ENCODE measurements around the gene CNIH4.
"Not testable (repeated sequence)": the region's sequence is repeated elsewhere in the genome, so short reads cannot be mapped to it uniquely, and the experiment has no call there.

The CNIH4 gene

GRCh38 chr1:224404916-224405603 is 48.4 kb downstream of the CNIH4 start:
- no peak for DNase-seq

GRCh38 chr1:224405604-224405970 is 48.9 kb downstream of the CNIH4 start:
- no peak for DNase-seq

DNA sequence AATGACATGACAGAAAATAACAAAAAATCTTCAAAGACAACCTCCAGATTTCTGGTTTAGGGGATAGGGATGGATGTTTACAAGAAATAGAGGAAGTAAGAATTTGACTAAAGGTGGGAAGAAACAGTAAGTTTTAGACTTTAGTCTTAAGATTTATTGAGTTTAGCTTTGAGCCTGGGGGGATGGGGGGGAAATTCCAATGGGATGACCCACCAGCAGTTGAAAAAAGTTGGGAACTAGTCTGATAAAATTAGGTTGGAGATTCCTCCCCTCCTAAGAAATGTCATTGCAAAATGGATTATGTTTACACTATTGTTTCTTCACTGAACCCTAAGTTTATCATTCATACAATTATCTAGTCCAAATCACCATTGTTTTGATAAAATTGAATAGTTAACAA is 49.5 kb downstream of the CNIH4 start:
- no peak for DNase-seq

DNA sequence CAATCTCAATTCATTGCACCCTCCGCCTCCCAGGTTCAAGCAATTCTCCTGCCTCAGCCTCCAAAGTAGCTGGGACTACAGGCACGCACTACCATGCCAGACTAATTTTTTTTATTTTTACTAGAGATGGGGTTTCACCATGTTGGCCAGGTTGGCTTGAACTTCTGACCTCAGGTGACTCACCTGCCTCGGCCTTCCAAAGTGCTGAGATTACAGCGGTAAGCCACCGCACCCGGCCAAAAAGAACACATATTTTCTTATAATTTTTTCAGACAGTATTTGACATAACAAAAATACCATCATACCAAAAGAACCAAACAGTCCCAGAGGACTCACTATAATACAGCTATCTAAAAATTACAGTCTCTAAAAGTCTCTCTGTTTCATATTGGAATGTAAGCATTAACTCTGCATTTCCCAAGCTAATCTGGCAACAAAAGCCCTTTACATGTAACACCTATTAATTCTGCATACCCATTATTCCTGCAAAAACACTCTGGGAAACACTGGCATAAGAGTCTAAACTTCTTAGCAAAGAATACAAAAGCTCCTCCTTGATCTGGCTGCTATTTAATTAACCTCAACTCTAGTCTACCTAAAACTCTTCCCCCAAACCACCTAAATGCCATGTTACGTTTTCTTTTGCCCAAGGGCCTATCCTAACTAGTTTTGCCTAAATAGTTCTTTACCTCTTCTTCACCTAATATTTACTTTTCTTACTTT is 51.1 kb downstream of the CNIH4 start:
- no peak for DNase-seq

- no peak for DNase-seq
These were observed 51.6 kb downstream of the CNIH4 start for GRCh38 chr1:224408294-224408590.

- DNase-seq = no peak
These were observed 55.1 kb downstream of the CNIH4 start for GRCh38 chr1:224411766-224412165.

DNA sequence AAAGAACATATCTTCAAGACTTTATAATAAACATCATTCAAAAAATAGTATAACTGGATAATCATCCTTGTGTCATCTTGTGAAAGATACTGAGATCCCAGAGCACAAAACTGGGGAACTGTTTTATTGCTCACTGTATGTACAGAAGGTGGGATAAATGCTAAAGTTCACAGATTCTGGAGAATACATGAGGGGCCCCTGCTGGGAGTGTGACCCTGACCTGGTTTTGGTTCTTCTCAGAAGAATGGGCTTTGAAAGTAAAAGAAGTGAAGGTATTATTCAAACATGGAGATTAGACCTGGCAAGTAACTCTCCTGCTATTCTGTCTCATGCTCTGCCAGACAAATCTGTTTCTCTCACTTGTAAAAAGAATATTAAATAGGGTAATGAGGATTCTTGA is 63.4 kb downstream of the CNIH4 start:
- DNase-seq = no peak

- DNase-seq = no peak
These were observed 68.7 kb downstream of the CNIH4 start for GRCh38 chr1:224425279-224425884.

GRCh38 chr1:224426869-224427268 is 70.2 kb downstream of the CNIH4 start:
- not testable (repeated sequence) for DNase-seq

DNA sequence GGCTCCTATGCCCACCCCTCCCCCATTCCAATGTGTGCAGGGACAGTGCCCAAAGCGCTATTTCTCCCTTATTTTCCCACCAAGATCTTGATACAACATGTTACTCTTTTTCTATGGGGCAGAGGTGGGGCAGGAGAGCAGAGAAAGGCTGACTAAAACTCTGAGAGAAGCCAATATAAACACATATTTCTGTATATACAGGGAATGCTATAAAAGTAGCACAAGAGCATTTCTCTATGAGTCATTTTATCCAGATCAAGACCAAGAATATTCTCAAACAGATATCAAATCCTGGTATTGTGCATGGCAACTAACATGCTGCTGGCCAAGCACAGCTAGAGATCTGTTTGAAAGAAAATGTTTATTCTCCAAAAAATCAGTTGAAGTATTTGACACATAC is 70.7 kb downstream of the CNIH4 start:
- DNase-seq = no peak

- DNase-seq = not testable (repeated sequence)
These were observed 72.0 kb downstream of the CNIH4 start for GRCh38 chr1:224428713-224429112.

Data from NCI-H187 treated with DMSO at 0.1 percent for 48 hours (cell line).